ENCODE measurements around the gene ATP1A1. TPM values are rescaled to one million over a fixed set of nuclear protein-coding genes. Genes with fewer than 3 reads are reported as not detected.
A peak's percentile ranks its signal among the peaks of the same experiment; 100 is the strongest.

ATP1A1 gene
- total RNA-seq, 4 donors from 2014 or later, result 556 to 703 (median 561) TPM

DNA sequence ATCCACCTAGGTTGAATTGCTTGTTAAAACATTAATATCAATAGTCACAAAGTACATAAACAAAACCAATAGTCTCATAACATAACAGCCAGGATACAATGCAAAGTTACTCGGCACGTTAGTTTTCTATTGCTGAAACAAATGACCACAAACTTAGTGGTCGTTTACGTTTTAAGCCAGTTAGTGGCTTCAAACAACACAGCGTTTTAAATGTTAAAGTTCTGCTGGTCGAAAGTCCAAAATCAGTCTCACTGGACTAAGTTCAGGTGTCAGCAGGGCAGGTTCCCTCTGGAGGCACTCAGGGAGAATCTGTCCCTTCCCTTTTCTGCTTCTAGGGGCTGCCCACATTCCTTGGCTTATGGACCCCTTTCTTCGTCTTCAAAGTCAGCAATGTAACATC is 35.6 kb upstream of the ATP1A1 start:
- H3K27me3 ChIP-seq, result no peaks in the 10 kb centered on the region
- TF ChIP-seq EP300 (IDR thresholded peaks at IDR 0.05), result no peak
- TF ChIP-seq POLR2AphosphoS5 (IDR thresholded peaks at IDR 0.05), result no peak
- TF ChIP-seq CTCF (IDR thresholded peaks at IDR 0.05), result no peak
- no peak for TF ChIP-seq POLR2A (IDR thresholded peaks at IDR 0.05)
- no peaks in the 10 kb centered on the region for H3K36me3 ChIP-seq
- no peak overlapping the region for H3K27ac ChIP-seq
- H3K4me1 ChIP-seq, result peaks cover 25% of the 10 kb centered on the region
- no peaks in the 10 kb centered on the region for H3K9me3 ChIP-seq
- 85% methylated on average over 7 of the region's 7 CpGs for WGBS
- no peak for DNase-seq (ENCODE audit: low spot score in 2 of 2)
- H3K4me3 ChIP-seq, result no peak overlapping the region

GRCh38 chr1:116338400-116338799 is 34.6 kb upstream of the ATP1A1 start:
- no peak overlapping the region for H3K4me3 ChIP-seq
- no peak overlapping the region for H3K27ac ChIP-seq
- whole genome bisulfite sequencing, result 89% methylated on average over 2 of the region's 2 CpGs
- H3K4me1 ChIP-seq, result peaks cover 25% of the 10 kb centered on the region
- H3K36me3 ChIP-seq, result no peaks in the 10 kb centered on the region
- DNase-seq (ENCODE audit: low spot score in 2 of 2), result no peak
- H3K27me3 ChIP-seq, result no peaks in the 10 kb centered on the region
- TF ChIP-seq POLR2A (IDR thresholded peaks at IDR 0.05) (no peak), EP300 (IDR thresholded peaks at IDR 0.05) (no peak), CTCF (IDR thresholded peaks at IDR 0.05) (no peak), POLR2AphosphoS5 (IDR thresholded peaks at IDR 0.05) (no peak)
- no peaks in the 10 kb centered on the region for H3K9me3 ChIP-seq

GRCh38 chr1:116340506-116341231 is 32.4 kb upstream of the ATP1A1 start:
- no peaks in the 10 kb centered on the region for H3K27me3 ChIP-seq
- H3K27ac ChIP-seq, result peak overlapping the region; percentile 58
- WGBS, result 53% methylated on average over 2 of the region's 2 CpGs
- H3K4me1 ChIP-seq, result peaks cover 15% of the 10 kb centered on the region
- TF ChIP-seq POLR2A (IDR thresholded peaks at IDR 0.05) (no peak), POLR2AphosphoS5 (IDR thresholded peaks at IDR 0.05) (peak in 2 of 3 donors; percentile 20 to 25)
- H3K4me3 ChIP-seq, result no peak overlapping the region
- no peaks in the 10 kb centered on the region for H3K9me3 ChIP-seq
- DNase-seq (ENCODE audit: low spot score in 2 of 2), result no peak
- no peaks in the 10 kb centered on the region for H3K36me3 ChIP-seq

DNA sequence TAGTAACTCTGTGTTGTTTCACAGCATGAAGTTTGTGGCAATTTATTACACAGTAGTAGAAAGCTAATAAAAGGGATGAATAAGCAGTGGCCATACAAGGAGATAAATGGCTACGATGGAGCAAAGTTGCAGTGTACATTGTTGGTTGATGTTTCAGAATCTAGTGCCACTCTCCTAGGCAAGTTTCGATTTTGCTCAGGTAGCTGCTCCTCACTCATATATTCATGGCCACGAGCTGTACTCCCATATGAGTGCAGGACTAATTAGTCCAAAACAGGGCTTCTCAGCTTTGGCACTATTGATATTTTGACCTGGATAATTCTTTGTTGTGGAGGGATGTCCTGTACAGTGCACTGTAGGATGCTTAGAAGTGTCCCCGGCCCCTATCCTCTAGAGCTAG is 30.0 kb upstream of the ATP1A1 start:
- TF ChIP-seq POLR2AphosphoS5 (IDR thresholded peaks at IDR 0.05) (no peak), POLR2A (IDR thresholded peaks at IDR 0.05) (no peak), EP300 (IDR thresholded peaks at IDR 0.05) (no peak), CTCF (IDR thresholded peaks at IDR 0.05) (no peak)
- no peaks in the 10 kb centered on the region for H3K9me3 ChIP-seq
- DNase-seq (ENCODE audit: low spot score in 2 of 2), result no peak
- peaks cover 15% of the 10 kb centered on the region for H3K4me1 ChIP-seq
- no peaks in the 10 kb centered on the region for H3K27me3 ChIP-seq
- no peak overlapping the region for H3K4me3 ChIP-seq
- no peaks in the 10 kb centered on the region for H3K36me3 ChIP-seq
- 96% methylated on average over 4 of the region's 4 CpGs for WGBS
- H3K27ac ChIP-seq, result no peak overlapping the region

DNA sequence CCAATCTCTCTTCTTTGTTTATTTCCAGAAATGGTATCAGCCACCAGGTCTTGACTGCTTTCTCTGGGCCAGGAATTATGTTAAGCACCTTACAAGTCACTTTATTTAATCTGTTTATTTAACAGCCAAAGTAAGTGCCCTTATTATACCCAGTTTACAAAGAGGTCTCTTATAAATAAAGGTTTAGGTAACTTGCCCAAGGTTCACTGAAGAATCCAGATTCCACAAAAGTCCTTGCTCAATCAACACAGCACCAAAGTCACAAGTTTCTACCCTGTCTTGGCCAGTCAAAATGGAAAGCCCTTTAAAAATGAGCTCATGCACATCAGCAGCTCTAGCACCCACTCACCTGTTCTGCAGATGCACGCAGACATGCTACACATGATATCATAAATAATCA is 28.0 kb upstream of the ATP1A1 start:
- Histone ChIP-seq H3K36me3 (no peaks in the 10 kb centered on the region), H3K9me3 (no peaks in the 10 kb centered on the region), H3K27me3 (no peaks in the 10 kb centered on the region), H3K4me1 (peaks cover 13% of the 10 kb centered on the region), H3K27ac (no peak overlapping the region), H3K4me3 (no peak overlapping the region)
- TF ChIP-seq CTCF (IDR thresholded peaks at IDR 0.05), result no peak
- no peak for TF ChIP-seq EP300 (IDR thresholded peaks at IDR 0.05)
- TF ChIP-seq POLR2A (IDR thresholded peaks at IDR 0.05), result no peak
- TF ChIP-seq POLR2AphosphoS5 (IDR thresholded peaks at IDR 0.05), result no peak
- 76% methylated on average over 1 of the region's 1 CpG for WGBS
- no peak for DNase-seq (ENCODE audit: low spot score in 2 of 2)

Measured in suprapubic skin (tissue), 4 donors.